Measurements from ENCODE around the gene FHDC1. TPM values are rescaled to one million over a fixed set of nuclear protein-coding genes. Genes with fewer than 3 reads are reported as not detected.

FHDC1 gene
- total and polyA plus RNA-seq, 10 of the 15 experiments (the other 5 are each of a cell fraction or from before 2014, with no cell fraction given) = 0.04 to 0.12 (median 0.06) TPM; not detected in 3

GRCh38 chr4:152961773-152962115 is 25.6 kb downstream of the FHDC1 start:
- BruUV-seq (replicated peaks) = no TSS peak
- Histone ChIP-seq H2AFZ (ENCODE audit: control insufficient read depth, low read depth, low read length) (no peak overlapping the region), H3K27me3 (replicated peaks in 1 of 2; ENCODE audit: control insufficient read depth in 2 of 2, insufficient read depth in 2 of 2, low read length in 1 of 2) (no peaks in the 10 kb centered on the region), H3K79me2 (ENCODE audit: control insufficient read depth, insufficient read depth, low read length) (no peaks in the 10 kb centered on the region), H3K4me1 (ENCODE audit: control insufficient read depth, insufficient read depth, low read length) (no peaks in the 10 kb centered on the region), H3K9me3 (replicated peaks; ENCODE audit: control insufficient read depth, insufficient read depth, low read length) (no peaks in the 10 kb centered on the region), H3K4me2 (ENCODE audit: control insufficient read depth, insufficient read depth) (no peak overlapping the region), H3K9ac (ENCODE audit: control insufficient read depth, insufficient read depth, low read length) (no peak overlapping the region), H4K20me1 (ENCODE audit: control insufficient read depth, insufficient read depth) (no peaks in the 10 kb centered on the region), H3K4me3 (no peak overlapping the region), H3K27ac (ENCODE audit: control insufficient read depth, insufficient read depth) (no peak overlapping the region), H3K36me3 (ENCODE audit: control insufficient read depth in 2 of 2, insufficient read depth in 2 of 2, low read length in 1 of 2) (no peaks in the 10 kb centered on the region)
- ATAC-seq (no peak), FAIRE-seq (no peak), DNase-seq (ENCODE audit: low read depth, low spot score) (no peak)
- WGBS (ENCODE audit: insufficient coverage, insufficient replicate concordance, low lambda C conversion rate, missing lambda C conversion rate) = 6% methylated on average over 1 of the region's 1 CpG
- POLR2A ChIA-PET = no interaction called here
- in situ Hi-C loops (cut with MboI) (no loop called here), intact Hi-C loops (cut with micrococcal nuclease; ENCODE audit: unreplicated experiment) (no loop called here)
- SMC1A ChIA-PET (ENCODE audit: uncharacterized antibody, unreplicated experiment) = no interaction called here
- RAD21 ChIA-PET (ENCODE audit: unreplicated experiment) = no interaction called here
- CTCF ChIA-PET = no interaction called here
- TF ChIP-seq ZNF207 (IDR thresholded peaks at IDR 0.05; ENCODE audit: borderline replicate concordance) = no peak
- no peak for TF ChIP-seq ZZZ3 (IDR thresholded peaks at IDR 0.05; ENCODE audit: control insufficient read depth, insufficient read length, low read depth)
- TF ChIP-seq ZNF24 (IDR thresholded peaks at IDR 0.05) = no peak
- TF ChIP-seq ELK1 (IDR thresholded peaks at IDR 0.05; ENCODE audit: low read depth, low read length) = no peak
- no peak for TF ChIP-seq DPF2 (IDR thresholded peaks at IDR 0.05)
- no peak for TF ChIP-seq POLR2AphosphoS5 (IDR thresholded peaks at IDR 0.05; ENCODE audit: low read length)
- no peak for TF ChIP-seq MEF2B (IDR thresholded peaks at IDR 0.05; ENCODE audit: partially characterized antibody, poor library complexity, severe bottlenecking)
- no peak for TF ChIP-seq ATF2 (IDR thresholded peaks at IDR 0.05; ENCODE audit: low read length)
- no peak for TF ChIP-seq MXI1 (IDR thresholded peaks at IDR 0.05; ENCODE audit: low read depth, low read length)
- no peak for TF ChIP-seq RBBP5 (conservative IDR thresholded peaks at IDR 0.05)
- TF ChIP-seq ZNF274 (IDR thresholded peaks at IDR 0.05; ENCODE audit: insufficient read depth, insufficient read length) = no peak
- TF ChIP-seq NKRF (conservative IDR thresholded peaks at IDR 0.05) = no peak
- no peak for TF ChIP-seq NBN (IDR thresholded peaks at IDR 0.05)
- no peak for TF ChIP-seq FOS (IDR thresholded peaks at IDR 0.05; ENCODE audit: borderline replicate concordance, extremely low read depth, insufficient read length)
- TF ChIP-seq RAD51 (IDR thresholded peaks at IDR 0.05) = no peak
- no peak for TF ChIP-seq STAT1 (conservative IDR thresholded peaks at IDR 0.05)
- no peak for TF ChIP-seq PAX8 (IDR thresholded peaks at IDR 0.05)
